WI38 (cell line): ENCODE data around the gene AFMID.

Experiments used
- H3K4me3 ChIP-seq: 2 replicates; pipeline ENCODE4 v1.5.1; 2011; ENCODE audit warnings: low read depth, mild to moderate bottlenecking, control low read depth, low read length
- CTCF ChIP-seq: IDR thresholded peaks from 2 replicates; pipeline ENCODE4 v1.5.1; 2012; ENCODE audit warnings: low read depth, mild to moderate bottlenecking, control low read depth, low read length

AFMID gene

GRCh38 chr17:78249074-78249817, 62.1 kb downstream of the AFMID start:
- TF ChIP-seq CTCF, result no peak
- H3K4me3 ChIP-seq, result no peak overlapping the region

- no peak for TF ChIP-seq CTCF
- no peak overlapping the region for H3K4me3 ChIP-seq
These were observed 63.0 kb downstream of the AFMID start for GRCh38 chr17:78249818-78250806.

- no peak overlapping the region for H3K4me3 ChIP-seq
- TF ChIP-seq CTCF, result peak; percentile 100
These were observed 64.0 kb downstream of the AFMID start for GRCh38 chr17:78250891-78251772.

- TF ChIP-seq CTCF, result no peak
- H3K4me3 ChIP-seq, result no peak overlapping the region
These were observed 64.6 kb downstream of the AFMID start for GRCh38 chr17:78251773-78252103.

GRCh38 chr17:78252111-78252634, 65.0 kb downstream of the AFMID start:
- no peak overlapping the region for H3K4me3 ChIP-seq
- TF ChIP-seq CTCF, result no peak

GRCh38 chr17:78252701-78253635, 65.8 kb downstream of the AFMID start:
- TF ChIP-seq CTCF, result no peak
- no peak overlapping the region for H3K4me3 ChIP-seq

GRCh38 chr17:78253636-78253945, 66.4 kb downstream of the AFMID start:
- peak overlapping the region; percentile 76 for H3K4me3 ChIP-seq
